Omental fat pad (tissue), 4 donors: ENCODE measurements around the gene BOK. TPM values are rescaled to one million over a fixed set of nuclear protein-coding genes. Genes with fewer than 3 reads are reported as not detected.

Experiments
- ATAC-seq: fragments of 150-250 bp; one replicate; pipeline ENCODE4 v1.9.1; 2016; ENCODE audit warnings: mild to moderate bottlenecking, moderate library complexity; ENCODE audit not compliant: low FRiP score
- DNase-seq: peaks from one replicate; pipeline ENCODE4 v3.0.0-alpha.2; 2019; ENCODE audit warnings: low spot score
- CTCF ChIP-seq, 3 donors: fragments of 450-650 bp; IDR thresholded peaks; one replicate each; pipeline ENCODE4 v1.5.1; 2016 to 2017; ENCODE audit warnings: antibody characterized with exemption in 3 of 3, mild to moderate bottlenecking in 3 of 3, moderate library complexity in 2 of 3
- total RNA-seq, 4 donors: library from RNA; depleted of rRNA; stranded (reverse); fragments of >200 nt; gene quantifications; one replicate each; pipeline ENCODE4 v1.1.0, GENCODE V29; 2016

The BOK gene
- total RNA-seq, 4 donors from 2014 or later: 79.6 to 179 (median 88.2) TPM

DNA sequence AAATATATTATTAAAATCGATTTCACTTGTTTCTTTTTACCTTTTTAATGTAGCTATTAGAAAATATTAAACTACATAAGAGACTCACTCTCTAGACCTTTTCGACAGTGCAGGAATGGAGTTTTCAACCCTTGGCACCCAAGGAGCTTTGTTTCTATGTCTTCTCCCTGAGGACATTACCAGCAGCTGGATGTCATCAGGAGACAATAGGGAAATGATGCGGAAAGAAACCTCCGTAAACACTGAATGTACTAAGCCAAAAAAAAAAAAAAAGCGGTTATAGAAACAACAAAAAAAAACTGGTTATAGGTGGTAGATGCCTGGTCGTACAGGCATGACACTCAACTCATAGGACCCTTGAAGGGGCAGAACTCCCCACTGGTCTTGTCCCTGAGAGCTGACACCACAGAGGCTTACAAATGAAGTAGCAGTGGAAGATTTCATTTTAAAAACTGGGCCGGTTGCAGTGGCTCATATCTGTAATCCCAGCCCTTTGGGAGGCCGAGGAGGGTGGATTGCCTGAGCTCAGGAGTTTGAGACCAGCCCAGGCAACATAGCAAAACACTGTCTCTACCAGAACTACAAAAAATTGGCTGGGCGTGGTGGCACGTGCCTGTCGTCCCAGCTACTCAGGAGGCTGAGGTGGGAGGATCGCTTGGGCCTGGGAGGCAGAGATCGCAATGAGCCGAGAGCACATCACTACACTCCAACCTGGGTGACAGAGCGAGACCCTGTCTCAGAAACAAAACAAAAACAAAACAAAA is 54.7 kb downstream of the BOK start:
- no peak for ATAC-seq
- TF ChIP-seq CTCF (IDR thresholded peaks at IDR 0.05): no peak

DNA sequence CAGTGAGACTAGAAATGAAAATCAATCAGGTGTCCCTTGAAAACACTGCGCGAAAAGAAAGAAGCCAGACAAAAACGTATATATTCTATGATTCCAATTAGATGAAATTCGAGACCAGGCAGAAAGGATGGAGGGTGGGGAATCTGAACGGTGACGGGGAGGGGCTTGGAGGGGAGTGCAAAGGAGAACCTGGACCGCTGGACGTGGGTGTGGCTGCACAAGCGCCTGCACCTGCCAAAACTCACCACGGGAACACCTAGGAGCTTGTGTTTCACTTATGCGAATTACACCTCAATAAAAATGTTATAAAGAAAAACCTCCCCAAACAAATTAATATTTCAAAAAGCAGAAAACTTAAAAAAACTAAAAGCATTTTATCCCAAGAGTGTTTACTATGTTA is 56.5 kb downstream of the BOK start:
- ATAC-seq (no peak), DNase-seq (no peak)

More for the DNA sequence above, 54.7 kb downstream of the BOK start:
- DNase-seq: no peak

GRCh38 chr2:241615522-241616052 is 57.0 kb downstream of the BOK start:
- DNase-seq (no peak), ATAC-seq (no peak)
- no peak for TF ChIP-seq CTCF (IDR thresholded peaks at IDR 0.05)

More for the DNA sequence above, 56.5 kb downstream of the BOK start:
- TF ChIP-seq CTCF (IDR thresholded peaks at IDR 0.05): no peak

DNA sequence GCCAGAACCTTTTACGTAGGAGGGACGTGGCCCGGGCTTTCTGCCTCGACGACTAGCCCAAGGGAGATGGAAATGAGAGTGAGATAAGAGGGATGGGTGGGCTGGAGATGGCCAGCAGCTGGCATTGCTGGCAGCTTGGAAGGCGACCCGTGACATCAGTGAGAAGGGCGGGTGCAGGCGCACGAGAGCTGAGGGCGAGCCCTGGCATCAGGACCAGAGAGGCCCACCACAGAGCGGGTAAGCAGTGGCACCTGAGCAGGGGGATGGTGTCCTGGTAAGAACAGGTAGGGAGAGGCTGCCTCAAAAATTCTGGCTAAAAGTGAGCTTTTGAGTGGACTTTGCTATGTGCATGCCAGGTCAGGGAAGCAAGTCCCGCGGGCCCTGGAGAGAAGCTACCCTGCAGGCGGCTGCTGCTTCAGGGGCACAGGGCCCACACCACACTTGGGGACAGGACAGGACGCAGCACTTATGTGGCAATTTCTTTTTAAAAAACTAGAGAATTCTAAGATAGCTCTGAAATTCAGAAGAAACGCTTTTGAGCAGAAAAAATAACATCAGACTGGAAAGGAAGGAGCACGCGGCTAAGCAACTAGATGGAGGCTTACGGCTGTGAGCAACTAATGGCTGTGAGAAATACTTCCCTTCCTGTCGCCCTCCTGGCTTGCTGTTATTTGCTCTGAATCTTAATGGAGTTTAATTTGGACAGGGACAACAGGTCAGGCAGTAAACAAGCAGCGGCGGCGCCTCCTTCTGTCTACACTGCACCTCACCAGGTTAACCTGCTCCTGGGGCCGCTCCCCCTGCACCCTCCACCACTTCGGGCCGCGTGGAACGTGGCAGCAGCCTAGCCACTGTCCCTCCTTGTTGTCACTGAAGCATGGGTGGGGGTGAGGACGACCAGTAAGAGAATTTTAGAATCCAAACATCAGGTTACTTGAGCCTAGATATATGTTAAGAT is 57.9 kb downstream of the BOK start:
- no peak for TF ChIP-seq CTCF (IDR thresholded peaks at IDR 0.05)

GRCh38 chr2:241617431-241618154 is 59.0 kb downstream of the BOK start:
- DNase-seq: no peak
- ATAC-seq: no peak
- no peak for TF ChIP-seq CTCF (IDR thresholded peaks at IDR 0.05)

More for the DNA sequence above, 57.9 kb downstream of the BOK start:
- DNase-seq: no peak
- ATAC-seq: no peak

GRCh38 chr2:241618296-241618805 is 59.8 kb downstream of the BOK start:
- TF ChIP-seq CTCF (IDR thresholded peaks at IDR 0.05): no peak
- DNase-seq (no peak), ATAC-seq (no peak)
